Epithelial cell of prostate (primary cell): ENCODE results near the gene CFAP99.
A peak's percentile ranks its signal among the peaks of the same experiment; 100 is the strongest.

ENCODE experiments used
- DNase-seq: peaks from one replicate; pipeline ENCODE4 v3.0.0-alpha.2; 2011; ENCODE audit warnings: low read depth, low spot score
- H3K27ac ChIP-seq: fragments of 450-650 bp; 2 replicates; pipeline ENCODE4 v1.5.1; 2017; ENCODE audit warnings: mild to moderate bottlenecking

The CFAP99 gene

DNA sequence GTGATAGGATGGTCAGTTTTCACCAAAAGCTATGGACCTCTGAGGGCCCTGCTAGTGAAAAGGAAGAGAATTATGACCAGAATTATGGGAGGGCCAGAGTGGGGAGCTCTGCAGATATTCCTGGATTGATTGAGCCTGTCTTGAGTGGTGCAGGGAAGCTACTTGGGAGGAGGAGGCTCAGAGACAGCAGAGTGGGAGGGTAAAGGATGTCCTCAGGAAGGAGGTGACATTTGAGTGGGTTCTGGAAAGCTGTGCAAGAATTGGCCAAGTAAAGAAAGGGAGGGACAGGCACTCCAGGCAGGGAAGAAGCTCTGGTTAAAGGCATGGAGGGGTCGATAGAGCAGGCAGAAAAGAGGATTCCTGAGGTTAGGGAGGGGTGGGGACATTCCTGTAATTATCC is 74.2 kb downstream of the CFAP99 start:
- DNase-seq, result no peak
- H3K27ac ChIP-seq, result peak overlapping the region; percentile 96

DNA sequence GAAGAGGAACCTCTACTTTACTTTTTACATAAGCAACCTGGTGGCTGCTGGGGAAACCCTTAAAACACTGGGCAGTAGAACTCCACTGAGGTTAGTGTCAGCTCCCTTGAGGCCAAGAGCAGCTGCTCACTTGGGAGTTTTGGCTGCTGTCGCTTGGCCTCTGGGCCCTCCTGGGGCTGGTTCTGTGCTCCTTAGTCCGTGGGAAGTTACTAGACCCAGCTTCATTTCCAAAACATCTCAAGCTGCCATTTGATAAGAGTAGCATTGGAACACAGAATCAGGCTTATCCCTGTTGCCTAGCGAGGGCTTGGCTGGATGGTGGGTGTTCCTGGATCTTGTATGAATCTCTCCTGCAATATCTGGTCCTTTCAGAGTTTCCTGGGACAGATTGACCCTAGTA is 76.2 kb downstream of the CFAP99 start:
- H3K27ac ChIP-seq, result peak overlapping the region; percentile 31
- DNase-seq, result no peak

DNA sequence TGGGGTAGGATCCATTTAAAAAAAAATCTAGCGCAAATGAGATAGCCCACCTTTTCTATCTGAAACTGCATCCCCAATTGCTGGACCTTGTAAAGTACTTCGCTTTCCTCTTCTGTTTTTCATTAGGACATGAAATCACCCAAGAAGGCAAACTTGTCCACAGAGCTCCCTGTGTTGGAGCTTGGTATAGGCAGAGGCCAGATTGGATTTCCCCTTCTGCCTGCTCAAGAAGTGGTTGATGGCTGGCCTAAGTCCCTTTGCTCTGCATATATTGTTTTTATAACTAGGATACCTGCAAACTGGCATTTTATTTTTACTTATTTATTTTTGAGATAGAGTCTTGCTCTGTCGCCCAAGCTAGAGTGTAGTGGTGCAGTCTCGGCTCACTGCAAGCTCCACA is 78.6 kb downstream of the CFAP99 start:
- H3K27ac ChIP-seq, result no peak overlapping the region
- no peak for DNase-seq

DNA sequence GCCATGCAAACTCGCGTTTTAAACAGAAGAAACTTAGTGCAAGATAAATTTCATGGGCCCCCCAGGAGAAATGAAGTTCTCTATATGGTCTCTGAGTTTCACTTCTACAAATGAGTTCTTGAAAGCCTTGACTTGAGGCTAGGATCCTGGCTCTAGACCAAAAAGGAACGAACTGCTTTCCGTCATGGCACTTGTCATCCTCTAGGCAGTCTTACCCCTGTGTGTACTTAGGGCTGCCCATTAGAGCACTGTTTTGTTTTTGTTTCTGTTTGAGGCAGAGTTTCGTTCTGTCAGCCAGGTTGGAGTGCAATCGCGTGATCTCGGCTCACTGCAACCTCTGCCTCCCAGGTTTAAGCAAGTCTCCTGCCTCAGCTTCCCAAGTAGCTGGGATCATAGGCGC is 79.2 kb downstream of the CFAP99 start:
- H3K27ac ChIP-seq, result no peak overlapping the region
- no peak for DNase-seq

DNA sequence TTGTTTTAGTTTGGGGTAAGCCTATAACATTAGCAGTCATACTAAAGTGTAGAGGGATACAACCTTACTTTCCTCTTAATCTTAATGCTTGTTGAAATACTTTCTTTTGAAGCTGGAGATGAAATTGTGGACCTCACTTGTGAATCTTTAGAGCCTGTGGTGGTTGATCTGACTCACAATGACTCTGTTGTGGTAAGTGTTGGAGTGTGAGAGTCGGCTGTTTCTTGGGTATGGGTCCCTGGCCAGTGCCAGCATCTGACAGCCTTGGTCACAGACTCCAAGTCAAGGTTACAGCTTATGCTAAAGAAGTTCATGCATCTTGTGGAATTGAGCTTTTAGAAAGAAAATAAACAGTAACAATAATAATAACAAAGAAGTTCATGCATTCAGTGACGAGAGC is 81.8 kb downstream of the CFAP99 start:
- no peak for DNase-seq
- no peak overlapping the region for H3K27ac ChIP-seq

DNA sequence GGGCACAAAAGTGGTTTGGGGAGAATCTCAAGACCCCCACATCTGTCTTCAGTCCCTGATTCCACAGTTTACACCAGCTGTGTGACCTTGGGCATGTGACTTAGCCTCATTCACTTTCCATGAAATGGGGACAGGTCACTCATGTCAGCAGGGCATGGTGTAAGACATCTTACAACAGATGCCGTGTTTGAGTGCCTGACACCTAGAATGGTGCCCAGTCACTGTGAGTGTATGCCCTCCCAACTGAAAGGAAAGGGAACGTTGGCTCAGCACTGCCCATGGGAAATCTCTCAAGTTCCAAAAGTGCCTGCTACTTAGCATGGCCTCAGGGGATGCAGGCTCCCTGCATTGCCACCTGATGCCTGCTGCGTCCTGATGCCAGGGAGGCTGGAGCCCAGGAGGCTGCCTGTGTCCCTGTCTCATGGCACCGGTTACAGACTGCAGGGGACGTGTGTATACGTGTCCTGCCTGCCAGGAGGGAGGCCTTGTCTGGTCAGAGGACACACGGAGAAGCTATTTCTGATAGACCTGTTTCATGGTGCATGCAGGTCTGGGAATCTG is 82.4 kb downstream of the CFAP99 start:
- no peak for DNase-seq
- no peak overlapping the region for H3K27ac ChIP-seq

DNA sequence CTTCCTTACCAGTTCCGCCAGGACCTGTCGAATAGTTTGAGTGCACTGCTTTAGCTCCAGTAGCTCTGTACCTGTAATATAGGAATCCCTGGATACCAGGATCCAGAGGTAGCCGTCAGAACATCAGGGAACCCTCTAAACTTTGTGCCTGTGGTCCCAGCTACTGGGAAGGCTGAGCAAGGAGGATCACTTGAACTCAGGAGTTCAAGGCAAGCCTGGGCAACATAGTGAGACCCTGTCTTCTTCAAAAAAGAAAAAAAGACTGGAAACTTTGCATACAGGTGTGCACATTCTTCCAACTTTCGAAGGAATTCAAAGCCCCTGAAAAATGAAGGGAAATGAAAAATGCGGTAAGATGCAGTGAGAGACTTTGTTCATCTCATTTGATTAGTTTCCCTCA is 85.1 kb downstream of the CFAP99 start:
- H3K27ac ChIP-seq, result no peak overlapping the region

DNA sequence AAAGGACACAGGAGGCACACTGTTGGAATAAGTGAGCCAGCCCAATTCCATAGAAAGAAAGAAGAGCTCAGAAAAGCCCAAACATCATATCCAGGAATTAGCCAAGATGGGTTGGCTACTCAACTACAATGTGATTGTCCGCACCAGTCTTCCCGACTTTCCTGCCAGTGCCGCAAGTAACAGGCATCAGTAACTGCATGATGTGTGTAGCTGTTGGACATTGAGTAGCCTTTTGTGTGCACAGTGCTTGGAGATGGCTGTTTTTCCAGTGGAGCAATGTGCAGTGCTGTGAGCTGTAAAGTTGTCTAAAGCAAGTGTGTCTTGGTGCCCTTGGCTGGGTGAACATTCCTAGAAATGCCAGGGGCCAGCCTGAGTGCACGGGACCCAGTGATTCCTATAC is 88.5 kb downstream of the CFAP99 start:
- no peak overlapping the region for H3K27ac ChIP-seq
- DNase-seq, result no peak

More for the DNA sequence above, 85.1 kb downstream of the CFAP99 start:
- no peak for DNase-seq

DNA sequence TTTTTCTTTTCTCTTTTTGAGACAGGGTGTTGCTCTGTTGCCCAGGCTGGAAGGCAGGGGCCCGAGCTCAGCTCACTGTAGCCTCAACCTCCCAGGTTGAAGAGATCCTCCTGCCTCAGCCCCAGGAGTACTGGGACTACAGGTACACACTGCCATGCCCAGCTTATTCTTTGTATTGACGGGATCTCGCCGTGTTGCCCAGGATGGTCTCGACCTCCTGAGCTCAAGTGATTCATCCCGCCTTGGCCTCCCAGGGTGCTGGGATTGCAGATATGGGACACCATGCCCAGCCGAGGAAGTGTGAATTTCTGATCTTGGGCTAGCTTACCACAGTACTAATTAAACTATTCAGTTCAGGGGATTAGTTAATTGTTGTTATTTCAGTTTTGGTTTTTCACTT is 89.1 kb downstream of the CFAP99 start:
- DNase-seq, result no peak
- H3K27ac ChIP-seq, result no peak overlapping the region

DNA sequence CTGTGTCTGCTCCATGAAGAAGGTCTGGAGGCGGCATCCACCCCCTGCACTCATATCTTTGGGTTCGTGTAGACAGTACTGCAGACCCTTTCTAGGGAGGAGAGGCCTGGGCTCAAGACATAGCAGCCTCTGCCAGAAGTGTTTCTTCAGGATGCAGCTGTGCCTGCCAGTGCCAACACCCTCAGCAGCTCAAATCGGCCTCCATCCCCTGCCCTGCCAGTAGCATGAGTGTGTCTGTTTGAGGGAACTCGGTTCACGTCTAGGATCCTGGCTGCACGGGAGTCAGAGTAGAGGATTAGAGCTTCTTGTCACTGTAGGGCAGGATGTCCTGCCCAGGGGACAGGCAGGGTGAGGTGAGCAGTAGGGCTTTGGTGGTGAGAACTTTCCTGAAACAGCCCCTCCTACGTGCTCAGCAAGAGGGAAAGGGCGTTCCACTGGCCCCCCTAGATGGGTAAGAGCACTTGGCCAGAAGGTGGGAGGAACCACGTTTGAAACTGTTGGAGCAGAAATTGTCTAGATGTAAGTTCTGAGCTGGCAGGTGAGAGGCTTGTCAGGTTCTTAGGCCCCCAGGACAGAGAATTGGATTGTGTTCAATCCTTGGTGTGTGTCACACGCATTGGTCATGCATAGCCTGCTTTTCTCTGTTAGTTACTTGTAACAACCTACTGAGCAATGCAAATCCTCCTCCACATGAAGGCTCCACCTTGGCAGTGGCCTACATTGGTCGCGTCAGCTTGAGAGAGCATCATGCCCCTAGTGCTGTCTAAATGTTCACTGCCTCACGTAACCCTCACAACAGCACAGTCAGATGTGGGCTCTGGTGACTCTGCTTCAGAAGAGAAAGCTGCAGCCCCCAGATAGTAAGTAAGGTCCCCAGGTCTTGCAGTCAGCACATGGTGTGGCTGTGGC is 91.8 kb downstream of the CFAP99 start:
- H3K27ac ChIP-seq, result no peak overlapping the region
- no peak for DNase-seq

DNA sequence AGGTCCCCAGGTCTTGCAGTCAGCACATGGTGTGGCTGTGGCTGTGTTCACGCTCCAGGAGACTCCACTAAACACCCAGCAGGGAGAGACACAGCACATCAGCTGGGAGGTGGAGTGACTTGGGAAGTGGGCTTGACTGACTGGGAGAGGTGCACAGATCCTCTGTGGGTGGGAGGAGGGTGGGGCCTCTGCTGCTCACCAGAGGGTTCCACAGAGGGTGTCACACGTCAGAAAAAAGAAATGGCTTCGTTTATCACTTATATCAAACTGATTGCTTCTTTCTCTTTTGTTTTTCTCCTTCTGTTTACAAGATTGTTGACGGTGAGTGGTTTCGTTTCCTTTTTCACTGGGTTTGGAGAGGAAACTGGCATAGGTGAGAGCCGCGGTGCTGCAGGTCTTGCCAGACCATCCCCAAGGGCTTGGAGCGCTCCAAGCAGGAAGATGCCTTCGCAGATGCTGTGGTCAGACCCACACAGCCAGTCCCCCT is 92.9 kb downstream of the CFAP99 start:
- no peak overlapping the region for H3K27ac ChIP-seq
- DNase-seq, result no peak
